HuH-7 (cell line): ENCODE data around the gene CXCL16.
"Not testable (repeated sequence)": the region's sequence is repeated elsewhere in the genome, so short reads cannot be mapped to it uniquely, and the experiment has no call there.

ENCODE experiments used
- DNase-seq: peaks from one replicate; pipeline ENCODE4 v3.0.0; 2011; ENCODE audit warnings: low spot score

The CXCL16 gene

DNA sequence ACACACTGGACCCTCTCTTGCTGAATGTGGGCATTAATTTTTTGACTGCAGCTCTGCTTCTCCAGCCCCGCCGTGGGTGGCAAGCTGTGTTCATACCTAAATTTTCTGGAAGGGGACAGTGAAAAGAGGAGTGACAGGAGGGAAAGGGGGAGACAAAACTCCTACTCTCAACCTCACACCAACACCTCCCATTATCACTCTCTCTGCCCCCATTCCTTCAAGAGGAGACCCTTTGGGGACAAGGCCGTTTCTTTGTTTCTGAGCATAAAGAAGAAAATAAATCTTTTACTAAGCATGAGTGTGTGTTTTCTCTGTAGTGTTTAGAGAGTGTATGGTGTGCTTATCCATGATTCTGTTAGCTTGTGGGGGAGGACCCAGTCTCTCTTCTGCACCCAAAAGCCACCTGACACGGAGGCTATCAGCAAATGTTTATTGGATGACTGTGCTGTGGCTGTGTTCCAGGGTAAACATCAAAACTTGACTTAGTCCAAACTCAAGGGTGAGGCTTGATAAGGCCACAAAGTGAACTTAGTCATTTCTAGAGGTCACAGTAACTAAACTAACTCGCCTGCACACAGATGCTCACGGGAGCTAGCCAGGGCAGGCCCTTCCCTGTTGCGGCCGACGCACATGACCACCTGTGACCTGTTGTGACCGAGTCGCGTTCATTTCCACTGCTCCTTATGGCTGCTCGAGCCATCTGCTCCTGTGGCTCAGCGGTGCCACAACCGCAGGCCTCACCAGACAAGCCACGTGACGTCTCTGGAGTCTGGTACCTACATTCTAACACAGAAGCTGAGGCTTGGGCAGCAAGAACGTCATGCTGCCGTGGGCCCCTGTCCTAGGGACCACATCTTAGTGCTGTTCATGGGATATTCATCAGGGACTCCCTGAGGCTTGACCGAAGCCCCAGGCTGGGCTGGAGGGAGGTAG lies 18.3 kb downstream of the CXCL16 start:
- peak; percentile 60 for DNase-seq

DNA sequence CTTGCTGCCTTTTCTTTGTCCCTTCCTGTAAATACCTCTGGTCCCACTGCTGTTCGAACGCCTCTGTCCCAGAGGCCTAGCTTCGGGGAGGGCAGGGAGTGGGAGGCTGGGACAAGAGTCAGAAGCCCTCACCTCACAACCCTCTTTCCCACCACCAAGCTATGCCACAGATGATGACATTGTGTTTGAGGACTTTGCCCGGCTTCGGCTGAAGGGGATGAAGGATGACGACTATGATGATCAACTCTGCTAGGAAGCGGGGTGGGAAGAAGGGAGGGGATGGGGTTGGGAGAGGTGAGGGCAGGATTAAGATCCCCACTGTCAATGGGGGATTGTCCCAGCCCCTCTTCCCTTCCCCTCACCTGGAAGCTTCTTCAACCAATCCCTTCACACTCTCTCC lies 18.9 kb downstream of the CXCL16 start:
- DNase-seq: no peak

DNA sequence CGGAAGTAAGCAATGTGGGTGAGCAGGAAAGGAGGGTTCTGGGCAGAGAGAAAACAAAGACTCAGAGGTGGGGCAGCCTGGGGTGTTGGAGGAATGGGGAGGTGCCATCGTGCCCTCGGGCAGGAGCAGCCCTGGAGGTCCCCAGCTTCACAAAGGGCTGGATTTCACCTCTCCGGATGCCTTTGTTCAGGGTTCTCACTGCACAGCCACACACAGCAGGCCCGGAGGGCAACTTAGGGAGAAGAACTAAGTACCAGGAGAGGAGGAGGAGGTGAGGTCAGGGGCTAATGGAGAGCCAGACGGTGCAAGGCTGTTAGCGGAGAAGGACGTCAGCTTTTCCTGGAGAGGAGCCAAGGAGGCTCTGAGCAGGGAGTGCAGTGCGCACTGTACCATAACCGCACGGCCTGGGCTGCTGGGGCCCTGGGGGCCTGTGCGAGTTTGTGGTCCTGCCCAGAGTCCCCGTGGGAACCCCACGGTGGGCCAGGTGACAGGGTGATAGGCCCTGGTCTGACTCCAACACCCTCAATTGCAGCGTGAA lies 20.0 kb downstream of the CXCL16 start:
- DNase-seq: no peak

DNA sequence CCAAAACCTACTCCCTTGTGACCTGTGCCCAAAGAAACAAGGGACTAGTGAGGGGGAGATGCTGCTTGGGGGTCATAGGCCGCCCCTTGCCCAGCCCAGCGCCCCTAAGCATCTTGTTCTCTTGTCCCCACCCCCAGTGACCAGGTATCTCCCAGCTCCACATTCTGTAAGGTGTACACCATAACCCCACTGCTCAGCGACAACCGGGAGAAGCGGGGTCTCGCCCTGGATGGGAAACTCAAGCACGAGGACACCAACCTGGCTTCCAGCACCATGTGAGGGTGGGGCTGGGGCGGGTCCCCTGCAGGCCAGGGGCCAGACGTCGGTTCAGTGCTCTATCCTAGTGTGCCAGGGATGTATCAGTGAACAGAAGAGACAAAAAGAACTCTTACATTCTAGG lies 20.6 kb downstream of the CXCL16 start:
- no peak for DNase-seq

DNA sequence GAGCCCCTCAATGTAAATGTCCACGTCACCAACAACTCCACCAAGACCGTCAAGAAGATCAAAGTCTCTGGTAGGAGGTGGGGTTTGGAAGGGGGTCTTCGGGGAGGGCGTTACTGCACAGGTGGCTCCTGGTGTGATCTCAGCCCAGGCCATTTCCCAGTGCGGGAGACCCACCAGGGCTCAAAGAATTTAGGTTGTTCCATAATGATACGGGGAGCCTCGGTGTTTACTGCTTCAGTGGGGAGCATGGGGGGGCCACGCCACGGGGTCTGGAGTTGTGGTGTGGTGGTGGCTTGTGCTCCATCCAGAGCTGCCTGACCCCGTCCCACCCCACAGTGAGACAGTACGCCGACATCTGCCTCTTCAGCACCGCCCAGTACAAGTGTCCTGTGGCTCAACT lies 21.5 kb downstream of the CXCL16 start:
- no peak for DNase-seq

DNA sequence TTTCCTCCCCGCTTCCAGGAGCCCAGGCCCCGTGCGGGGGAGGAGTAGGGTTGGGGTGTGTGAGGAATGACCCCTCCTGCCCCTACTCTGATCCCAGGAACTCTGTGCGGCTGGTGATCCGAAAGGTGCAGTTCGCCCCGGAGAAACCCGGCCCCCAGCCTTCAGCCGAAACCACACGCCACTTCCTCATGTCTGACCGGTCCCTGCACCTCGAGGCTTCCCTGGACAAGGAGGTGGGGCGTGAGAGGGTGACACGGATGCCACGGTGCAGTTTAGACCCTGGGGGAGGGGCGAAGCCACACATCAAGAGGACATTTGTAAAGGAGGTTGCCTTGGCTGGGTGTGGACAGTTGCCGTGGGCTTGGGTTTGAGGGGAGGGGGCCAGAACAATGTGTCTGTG lies 21.9 kb downstream of the CXCL16 start:
- DNase-seq: no peak

DNA sequence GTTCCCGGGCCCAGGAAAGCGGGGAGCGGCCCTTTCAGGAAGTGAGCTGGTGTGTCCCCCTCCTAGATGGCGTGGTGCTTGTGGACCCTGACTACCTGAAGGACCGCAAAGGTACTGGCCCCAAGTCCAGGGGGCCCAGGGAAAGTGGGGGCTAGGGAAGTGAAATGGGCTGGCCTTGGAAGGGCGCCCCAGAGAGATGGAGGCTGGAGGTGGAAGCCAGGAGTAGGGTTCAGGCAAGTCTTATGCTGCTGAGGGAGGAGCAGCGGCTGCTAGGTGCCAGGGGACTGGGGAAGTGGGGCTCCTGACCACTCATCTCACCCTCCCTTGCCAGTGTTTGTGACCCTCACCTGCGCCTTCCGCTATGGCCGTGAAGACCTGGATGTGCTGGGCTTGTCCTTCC lies 23.6 kb downstream of the CXCL16 start:
- no peak for DNase-seq

DNA sequence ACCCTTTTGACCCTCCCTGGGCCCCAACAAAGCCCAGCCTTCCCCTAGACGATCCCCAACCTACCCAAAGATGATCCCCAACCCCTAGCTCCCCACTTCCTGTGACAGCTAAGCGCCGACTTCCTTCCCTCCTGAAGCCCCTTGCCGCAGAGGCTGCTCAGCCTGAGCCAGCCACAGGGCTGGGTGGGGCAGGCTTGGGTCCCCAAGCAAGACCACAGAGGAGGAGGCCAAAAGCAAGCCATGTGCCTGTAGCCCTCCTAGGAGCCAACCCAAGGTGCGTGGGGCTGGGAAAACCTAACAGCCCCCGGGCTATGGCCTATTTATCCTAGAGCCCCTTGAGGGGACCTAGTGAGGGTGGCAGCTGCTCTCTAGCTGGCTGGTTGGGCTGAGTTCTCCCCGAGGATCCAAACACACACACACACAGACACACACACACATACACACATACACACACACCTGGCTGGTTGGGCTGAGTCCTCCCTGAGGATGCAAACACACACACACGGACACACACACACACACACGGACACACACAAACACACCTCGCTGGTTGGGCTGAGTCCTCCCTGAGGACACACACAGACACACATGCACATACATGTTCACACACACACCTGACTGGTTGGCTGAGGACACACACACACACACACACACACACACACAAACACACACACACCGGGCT lies 24.5 kb downstream of the CXCL16 start:
- no peak for DNase-seq

DNA sequence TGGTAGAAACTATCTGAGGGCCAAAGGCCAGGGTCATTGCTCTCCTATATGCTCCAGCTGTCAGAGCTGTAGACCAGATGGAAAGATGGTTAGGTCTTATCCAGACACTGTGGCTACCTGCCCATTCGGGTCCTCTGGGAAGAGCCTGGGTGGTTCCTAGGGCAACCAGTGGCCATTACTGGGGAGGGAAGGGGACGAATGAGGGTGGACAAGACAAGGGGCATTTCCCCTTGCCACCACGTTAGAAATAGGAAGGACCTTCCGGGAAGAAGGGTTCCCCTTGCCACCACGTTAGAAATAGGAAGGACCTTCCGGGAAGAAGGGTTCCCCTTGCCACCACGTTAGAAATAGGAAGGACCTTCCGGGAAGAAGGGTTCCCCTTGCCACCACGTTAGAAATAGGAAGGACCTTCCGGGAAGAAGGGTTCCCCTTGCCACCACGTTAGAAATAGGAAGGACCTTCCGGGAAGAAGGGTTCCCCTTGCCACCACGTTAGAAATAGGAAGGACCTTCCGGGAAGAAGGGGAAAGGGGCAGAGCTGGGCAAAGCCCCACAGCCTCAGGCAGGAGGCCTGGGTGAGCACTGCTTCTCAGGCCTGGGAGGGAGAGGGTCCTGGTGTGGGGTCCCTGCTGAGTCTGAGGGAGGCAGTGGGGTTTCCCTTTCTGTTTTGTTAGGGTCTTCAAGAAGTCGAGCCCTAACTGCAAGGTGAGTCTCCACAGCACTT lies 25.2 kb downstream of the CXCL16 start:
- DNase-seq: not testable (repeated sequence)

DNA sequence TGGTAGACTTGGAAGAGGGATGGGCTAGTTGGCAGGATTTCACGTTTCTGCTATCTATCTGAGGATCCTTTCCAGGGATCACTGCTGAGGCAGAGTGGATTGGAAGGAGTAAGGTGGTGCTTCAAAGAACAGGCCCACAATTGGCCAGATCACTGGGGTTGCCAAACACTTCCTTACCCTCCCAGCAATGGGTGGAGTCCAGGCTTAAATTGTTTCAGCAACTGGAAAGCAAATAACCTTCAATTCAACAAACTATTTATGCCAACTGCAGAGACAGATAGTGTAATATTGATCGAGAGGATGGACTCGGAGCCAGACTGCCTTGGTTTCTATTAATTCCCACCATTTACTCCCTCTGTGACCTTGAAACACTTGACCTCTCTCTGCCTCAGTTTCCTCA lies 27.2 kb downstream of the CXCL16 start:
- no peak for DNase-seq

DNA sequence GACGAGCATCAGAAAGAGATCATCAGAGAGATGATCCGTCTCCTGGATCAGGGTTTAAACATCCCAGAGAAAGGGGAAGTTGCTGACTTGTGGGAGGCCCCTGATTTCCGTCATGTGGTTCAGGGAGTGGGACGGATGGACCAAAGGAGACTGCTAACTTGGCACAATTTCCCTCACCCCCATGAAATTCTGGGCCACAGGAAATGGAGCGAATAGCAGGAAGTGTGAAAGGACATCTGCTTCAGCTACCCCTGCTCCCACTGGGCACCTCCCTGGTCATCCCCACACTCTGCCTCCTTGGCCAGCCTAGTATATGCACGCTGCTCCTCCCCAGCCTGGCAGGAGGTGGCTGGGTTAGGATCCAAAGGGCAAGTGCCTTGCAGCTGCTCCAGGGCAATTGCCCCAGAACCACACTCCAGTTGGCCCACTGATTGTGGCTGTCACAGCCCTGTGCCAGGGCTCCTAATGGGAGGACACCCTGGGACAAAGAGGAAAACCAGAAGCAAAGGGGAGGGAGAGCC lies 28.0 kb downstream of the CXCL16 start:
- DNase-seq: no peak

DNA sequence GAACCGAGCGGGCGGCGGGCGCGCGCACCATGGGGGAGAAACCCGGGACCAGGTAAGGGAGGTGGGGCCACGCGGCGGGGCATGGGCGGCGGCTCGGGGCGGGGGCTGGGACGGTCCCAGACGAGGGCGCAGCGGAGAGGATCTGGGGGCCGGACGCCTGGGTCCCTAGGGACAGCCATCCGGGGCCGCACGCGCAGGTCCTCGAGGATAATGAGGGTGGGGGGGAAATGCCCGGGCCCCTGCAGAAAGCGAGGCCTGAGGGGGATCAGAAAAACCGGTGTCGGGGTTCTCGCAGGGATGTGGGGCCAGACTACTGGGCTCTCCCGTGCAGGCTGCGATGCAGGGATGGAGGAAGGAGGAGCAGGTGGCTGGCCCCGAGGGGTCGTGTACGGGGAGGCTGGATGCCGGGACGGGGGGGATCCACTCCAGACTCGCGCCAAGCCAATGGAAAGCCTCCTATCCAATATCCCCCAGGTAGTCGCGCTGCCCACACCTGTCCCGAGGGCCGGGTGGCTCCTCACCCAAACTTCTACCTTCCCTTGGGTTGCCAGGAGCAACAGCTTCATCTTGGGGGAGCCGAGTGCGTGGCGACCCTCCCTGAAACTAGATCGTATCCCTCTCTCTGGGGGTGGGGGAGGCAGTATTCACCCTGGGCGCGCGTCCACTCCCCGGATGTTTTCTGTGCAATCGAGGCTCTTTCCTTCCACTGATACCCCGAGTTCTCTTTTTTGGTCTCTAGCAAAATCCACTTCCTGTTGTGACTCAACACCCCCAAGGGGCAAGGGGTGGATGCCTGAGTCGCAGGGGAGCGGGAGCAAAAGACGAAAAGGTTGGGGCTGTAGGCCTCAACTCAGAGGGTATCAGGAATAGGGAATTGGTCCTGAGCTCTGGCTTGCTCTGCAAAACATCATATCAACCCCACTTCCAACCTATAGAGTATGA lies 28.8 kb downstream of the CXCL16 start:
- no peak for DNase-seq

DNA sequence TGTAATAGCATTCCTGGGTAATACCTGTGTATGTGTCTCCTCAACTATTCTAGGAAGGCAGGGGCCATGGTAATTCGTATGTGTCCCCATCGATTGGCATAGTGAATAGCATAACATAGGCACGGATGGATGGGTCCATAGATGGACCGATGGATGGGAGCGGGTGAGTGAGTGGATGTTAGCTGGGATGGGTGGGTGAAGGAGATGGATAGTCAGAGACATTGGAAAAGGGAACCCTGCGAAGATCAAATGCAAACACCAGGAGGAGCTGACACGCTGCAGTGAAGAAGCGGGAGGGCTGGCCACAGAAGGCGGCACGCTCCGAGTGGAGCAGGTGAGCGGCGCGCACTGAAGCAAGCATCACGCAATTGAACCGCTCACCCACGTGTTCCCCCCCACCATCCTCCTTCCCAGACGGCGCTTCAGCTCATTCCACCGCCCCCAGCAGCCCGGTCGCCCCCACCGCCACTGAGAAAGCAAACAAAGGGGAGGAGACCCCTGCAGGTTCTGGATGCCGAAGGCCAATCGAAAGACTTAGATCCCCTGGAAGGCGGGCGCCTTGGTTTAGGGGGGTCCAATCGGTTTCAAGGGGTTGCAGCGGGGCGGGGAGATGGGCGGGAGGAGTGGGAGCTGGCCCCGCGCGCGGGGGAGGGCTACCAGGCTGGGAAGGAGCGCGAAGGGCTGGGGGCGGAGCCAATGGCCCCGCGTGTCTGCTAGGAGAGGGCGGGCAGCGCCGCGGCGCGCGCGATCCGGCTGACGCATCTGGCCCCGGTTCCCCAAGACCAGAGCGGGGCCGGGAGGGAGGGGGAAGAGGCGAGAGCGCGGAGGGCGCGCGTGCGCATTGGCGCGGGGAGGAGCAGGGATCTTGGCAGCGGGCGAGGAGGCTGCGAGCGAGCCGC lies 29.7 kb downstream of the CXCL16 start, which contains the start of gene ARRB2:
Gene ARRB2 (plus strand): TSS at position 839 of the 899 bp plus-strand sequence. CDS start 90 bp downstream, outside the sequence.
- peak; percentile 95 for DNase-seq

DNA sequence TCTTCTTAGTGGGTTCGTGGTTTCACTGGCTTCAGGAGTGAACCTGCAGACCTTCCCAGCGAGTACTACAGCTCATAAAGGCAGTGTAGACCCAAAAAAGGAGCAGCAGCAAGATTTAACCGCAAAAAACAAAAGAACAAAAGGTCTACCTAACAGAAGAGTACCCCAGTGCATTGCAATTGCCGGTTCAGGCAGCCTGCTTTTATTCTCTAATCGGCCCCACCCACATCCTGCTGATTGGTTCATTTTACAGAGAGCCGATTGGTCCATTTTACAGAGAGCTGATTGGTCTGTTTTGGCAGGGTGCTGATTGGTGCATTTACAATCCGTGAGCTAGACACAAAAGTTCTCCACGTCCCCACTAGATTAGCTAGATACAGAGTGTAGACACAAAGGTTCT lies 31.3 kb downstream of the CXCL16 start:
- no peak for DNase-seq

DNA sequence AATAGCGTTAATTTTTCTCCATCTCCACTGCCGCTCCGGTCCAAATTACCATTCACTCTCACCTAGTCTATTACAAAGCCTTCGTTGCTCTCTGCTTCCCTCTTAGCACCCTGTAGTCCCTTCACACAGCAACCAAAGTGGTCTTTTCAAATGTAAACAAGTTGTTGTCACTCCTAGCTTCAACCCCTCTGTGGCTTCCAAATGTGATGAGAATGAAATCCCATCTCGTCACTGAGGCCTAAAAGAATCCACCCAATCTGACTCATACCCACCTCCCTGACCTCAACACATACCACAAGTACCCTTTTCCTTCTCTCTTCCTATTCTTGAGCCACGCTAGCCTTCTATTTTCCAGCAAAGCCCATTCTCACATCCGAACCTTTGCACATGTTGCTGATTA lies 33.6 kb downstream of the CXCL16 start:
- DNase-seq: no peak

DNA sequence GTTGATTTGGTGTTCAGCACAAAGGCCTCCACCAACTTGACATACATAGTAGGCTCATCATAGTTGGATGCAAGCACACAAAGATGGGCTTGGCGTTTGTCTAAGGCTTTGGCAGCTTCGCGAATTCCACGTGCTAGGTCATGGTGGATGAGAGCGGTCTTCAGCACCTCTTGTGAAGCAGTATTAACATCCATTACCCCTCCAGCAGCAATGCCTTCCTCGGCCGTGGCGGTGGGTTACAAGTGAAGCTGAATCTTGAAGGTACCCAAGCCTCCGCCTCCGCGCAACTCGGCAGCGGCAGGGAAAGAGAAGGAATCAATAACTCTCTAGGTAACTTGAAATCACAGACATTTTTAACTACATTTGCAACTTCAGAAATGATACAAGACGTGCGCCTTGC lies 34.7 kb downstream of the CXCL16 start:
- DNase-seq: no peak

DNA sequence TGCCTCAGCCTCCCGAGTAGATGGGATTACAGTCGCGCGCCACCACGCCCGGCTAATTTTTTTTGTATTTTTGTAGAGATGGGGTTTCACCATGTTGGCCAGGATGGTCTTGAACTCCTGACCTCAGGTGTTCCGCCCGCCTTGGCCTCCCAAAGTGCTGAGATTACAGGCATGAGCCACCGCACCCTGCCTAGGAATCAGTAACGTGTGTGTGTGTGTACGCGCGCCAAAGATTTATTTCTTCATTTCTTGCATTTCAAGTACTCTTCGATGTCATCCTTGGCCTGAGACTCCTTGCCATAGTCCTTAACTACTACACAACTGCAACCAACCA lies 35.2 kb downstream of the CXCL16 start:
- DNase-seq: not testable (repeated sequence)

DNA sequence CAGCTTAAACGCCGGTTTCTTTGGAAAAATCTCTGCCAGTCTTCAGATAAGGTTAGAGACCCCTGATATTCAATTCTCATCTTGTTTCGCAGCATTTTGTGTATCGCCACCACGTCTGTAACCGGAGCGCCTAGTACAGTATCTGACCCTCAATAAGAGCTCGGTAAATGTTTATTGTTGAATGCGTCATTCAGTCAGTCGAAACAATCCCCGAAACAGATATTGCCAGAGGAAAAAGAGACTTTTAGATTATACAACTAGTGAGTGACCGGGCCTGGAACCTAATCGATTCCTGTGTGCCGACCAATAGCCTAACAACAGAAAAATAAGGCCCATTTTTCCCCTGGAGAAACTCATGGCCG lies 36.4 kb downstream of the CXCL16 start:
- DNase-seq: no peak

DNA sequence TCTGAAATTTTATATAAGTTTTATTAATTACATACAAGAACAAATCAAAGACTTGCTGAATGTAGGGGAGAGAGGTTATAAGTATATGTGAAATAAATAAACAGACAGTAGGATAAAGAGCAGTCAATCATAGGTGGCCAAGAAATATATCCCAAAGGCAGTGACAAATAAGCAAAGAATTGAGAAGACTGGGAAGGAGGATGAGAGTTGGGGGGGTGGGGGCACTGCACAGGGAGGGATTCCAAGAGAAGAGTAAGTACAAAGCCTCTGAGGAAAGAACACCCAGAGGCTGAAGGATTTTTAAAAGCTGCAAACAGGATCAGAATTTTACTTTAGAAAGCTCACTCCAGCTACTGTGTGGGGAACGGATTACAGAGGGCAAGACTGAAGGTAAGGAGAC lies 38.6 kb downstream of the CXCL16 start:
- DNase-seq: no peak

DNA sequence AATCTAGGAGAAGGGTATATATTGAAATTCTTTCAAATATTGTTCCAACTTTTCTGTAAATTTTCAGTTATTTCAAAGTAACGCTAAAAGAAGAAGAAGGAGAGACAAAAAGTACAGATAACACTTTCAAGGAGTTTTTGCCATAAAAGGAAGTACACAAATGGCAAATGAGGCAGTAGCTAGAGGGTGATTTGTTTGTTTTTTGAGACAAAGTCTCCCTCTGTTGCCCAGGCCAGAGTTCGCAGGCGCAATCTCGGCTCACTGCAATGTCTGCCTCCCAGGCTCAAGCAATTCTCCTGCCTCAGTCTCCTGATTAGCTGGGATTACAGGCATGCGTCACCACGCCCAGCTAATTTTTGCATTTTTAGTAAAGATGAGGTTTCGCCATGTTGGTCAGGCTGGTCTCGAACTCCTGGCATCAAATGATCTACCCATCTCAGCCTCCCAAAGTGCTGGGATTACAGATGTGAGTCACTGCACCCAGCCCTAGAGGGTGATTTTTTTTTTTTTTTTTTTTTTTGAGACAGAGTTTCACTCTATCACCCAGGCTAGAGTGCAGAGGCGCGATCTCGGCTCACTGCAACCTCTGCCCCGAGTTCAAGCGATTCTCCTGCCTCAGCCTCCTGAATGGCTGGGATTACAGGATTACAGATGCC lies 40.2 kb downstream of the CXCL16 start:
- DNase-seq: not testable (repeated sequence)
